OCI-M2 (cell line): Measurements from ENCODE around the gene H2AZ2.

Experiments
- DNase-seq: peaks from one replicate; lab custom pipeline; 2025; ENCODE audit not compliant: unreplicated experiment; lab: John Stamatoyannopoulos, UW

Gene H2AZ2

DNA sequence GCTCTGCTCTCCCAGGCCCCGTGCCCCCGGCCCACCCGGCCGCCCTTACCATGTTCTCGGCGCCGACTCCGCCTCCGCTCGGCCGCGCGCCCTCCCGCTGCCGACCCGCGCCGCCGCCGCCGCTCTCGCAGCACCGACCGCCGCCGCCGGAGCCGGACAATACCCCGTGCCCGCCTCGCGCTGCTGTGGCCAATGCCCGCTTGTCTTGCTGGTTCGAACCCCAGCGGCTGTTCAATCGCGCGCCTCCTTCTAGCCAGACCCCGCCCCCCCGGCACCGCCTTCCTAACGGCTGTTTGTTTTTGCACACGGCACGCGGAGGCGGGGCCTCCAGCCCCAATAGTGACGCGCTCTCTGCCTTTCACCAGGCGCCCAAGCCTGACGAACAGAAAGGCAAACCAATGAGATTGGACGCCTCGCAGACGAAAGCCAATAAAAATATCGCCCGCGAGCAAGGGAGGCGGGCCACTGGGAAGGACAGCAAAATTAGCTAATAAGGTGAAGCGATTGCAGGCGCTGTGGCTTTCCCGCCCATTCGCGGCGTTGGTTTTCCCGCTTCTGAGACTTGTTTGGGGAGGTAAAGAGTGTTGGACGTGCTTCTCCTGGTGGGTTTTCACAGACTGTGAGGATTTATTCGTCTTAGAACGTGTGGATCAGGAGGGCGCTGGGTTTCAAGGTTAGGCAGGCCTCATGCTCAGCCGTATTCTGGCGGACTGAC, at the start of gene H2AZ2:
Gene H2AZ2, minus strand, starts transcription at position 168 of the 715 bp plus-strand sequence. Its CDS starts 116 bp downstream, at position 52.
- DNase-seq, result peak; percentile 98

DNA sequence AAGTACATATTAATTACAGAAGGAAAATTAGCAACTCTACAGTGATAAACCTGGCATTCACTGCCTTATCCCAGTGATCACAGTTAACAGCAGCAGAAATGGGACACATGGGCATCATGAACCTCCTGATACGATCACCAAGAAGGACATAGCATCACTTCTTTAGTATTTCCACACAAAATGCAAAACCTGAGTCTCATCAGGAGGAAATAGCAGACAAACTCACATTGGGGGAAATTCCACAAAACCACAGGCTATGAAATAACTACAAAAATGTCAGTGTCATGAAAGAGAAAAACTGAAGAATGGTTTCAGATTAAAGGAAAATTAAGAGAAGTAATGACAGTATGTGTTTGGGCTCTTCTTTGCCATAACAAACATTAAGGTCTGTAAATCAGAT, 49.4 kb upstream of the H2AZ2 start:
- no peak for DNase-seq

- DNase-seq, result no peak
Measured at GRCh38 chr7:44894888-44895580, 47.1 kb upstream of the H2AZ2 start.

GRCh38 chr7:44893710-44894234, 45.9 kb upstream of the H2AZ2 start:
- no peak for DNase-seq

- no peak for DNase-seq
Measured at GRCh38 chr7:44891791-44892190, 43.9 kb upstream of the H2AZ2 start.

DNA sequence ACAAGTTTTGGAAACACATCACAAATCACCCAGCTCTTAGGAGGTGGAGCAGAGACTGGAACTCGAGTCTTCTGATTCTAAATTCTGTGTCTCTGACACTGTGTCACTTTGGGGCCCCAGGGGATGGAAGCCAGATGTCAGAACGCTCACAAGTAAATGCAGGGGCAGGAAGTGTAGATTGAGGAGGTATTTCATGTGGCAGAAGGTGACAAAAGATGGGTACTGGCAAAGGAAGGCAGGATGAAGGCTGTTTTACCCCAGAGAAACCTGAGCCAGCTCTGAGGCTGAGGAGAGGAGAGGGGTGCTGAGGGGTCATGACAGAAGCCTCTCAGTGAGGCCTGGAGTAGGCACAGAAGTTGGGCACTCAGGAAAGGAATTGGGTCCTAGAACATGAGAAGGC, 43.5 kb upstream of the H2AZ2 start:
- no peak for DNase-seq

DNA sequence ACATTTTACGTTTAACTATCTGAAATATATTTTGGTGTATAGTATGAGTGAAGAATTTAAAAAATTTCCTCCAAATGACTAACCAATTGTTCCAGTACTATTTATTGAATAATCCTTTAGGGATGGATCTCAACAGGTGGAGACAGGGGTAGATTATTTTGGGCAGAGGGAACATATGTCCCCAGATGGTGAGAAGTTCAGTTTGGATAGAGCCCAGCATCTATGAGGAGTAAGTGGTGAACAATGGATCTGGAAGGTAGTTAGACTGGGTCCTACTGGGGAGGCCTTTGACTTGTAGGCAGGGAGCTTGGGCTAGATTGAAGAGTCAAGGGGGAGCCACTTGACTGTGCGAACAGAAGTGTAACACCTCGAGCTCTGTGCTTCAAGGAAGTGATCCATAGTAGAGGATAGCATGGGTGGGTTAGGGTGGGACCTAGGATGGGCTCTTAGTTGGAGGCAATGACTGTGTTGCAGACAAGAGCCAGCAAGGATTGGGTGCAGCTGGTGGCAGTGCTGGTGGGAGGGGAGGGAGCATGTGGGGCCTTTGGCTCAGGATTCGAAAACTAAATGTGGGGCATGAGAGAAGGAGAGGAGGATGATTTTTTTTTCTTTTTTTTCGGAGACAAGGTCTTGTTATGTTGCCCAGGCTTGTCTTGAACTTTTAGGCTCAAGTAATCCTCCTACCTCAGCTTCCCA, 41.3 kb upstream of the H2AZ2 start:
- no peak for DNase-seq

DNA sequence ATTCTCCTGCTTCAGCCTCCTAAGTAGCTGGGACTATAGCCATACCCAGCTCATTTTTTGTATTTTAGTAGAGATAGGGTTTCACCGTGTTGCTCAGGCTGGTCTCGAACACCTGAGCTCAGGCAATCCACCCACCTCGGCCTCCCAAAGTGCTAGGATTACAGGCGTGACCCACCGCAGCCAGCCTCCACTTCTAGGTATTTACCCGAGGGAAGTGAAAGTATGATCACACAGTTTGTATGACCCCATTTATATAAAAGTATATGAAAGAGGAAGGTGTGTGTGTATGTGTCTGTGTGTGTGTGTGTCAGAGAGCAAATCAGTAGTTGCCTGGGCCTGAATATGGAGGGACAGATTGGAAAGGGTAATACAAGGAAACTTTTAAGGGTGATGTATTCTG, 39.4 kb upstream of the H2AZ2 start:
- no peak for DNase-seq

DNA sequence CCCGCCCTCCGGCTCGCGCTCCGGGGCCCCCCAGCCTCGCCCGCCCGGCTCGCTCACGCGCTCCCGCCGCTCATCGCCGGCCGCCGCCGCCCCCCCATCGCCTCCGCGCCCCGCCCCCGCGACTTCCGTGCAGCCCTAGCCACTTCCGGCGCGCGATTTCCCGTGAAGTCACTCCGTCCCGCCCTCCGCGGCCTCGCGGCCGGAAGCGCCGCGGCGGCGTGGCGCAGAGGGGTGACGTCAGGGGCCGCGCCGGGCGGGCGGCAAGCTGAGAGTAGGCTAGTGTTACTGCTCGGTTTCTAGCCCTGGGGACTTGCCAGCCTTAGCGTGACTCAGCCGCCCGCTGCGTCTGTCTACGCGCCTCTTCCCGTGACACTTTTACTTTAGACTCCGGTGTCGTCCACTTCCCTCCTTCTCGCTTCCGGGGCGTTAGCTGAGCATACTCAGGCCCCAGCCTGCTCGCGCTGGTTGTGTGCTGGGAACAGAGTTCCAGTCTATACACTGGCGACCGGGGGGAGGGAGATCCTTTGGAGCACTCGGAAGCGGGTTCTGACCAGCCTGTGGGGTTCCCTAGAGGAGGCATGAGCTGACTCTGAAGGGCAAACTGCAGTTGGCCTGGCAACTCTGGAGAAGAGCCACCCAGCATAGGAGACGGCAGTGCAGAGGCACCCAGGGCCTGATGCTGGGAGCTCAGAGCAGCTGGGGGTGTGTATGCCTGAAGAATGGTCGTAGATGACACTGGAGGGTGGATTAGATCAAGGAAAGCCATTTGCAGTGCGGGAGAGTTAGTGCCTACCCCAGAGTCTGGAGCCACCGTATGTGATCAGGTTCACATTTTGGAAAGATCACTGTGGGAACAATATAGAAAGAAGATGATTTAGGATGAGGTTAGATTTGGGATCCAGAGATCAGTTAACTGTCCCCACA, 37.8 kb upstream of the H2AZ2 start, which contains the start of gene PURB:
Gene PURB, minus strand, starts transcription at position 137 of the 924 bp plus-strand sequence. CDS start 182 bp downstream, outside the sequence.
- DNase-seq, result peak; percentile 53

DNA sequence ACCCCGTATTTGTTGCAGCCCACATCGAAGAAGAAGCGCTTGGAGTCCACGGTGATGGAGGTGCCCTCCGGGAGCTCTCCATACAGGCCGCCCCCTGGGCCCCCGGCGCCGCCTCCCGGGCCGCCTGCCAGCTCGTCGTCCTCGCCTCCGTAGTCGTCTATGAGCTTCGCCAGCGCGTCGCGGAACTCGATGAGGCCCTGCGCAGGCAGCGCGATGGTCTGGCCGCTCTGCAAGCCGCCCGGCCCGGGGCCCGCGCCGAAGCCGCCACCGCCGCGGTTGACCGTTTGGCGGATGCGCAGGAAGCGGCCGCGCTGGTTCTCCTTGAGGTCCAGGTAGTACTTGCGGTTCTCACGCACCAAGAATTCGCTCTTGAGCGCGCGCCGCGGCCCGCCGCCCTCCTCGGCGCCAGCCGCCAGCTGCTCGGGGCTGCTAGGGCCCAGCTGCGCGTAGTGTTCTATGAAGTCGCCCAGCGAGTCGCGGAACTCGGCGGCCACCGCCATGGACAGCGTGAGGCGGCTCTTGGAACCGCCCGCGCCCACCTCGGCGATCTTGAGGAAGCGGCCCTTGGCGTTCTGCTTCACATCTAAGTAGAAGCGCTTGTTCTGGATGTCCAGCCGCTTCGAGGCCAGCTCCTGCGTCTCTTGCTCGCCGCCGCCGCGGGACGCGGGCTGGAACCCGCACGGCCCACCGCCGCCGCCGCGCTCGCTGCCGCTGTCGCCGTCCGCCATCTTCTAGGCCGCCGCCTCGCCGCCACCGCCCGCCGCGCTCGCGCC, 36.9 kb upstream of the H2AZ2 start:
- DNase-seq, result no peak

GRCh38 chr7:44883961-44884620, 36.2 kb upstream of the H2AZ2 start:
- no peak for DNase-seq

GRCh38 chr7:44882899-44883298, 35.0 kb upstream of the H2AZ2 start:
- no peak for DNase-seq

- DNase-seq, result no peak
Measured at GRCh38 chr7:44881610-44882009, 33.7 kb upstream of the H2AZ2 start.

DNA sequence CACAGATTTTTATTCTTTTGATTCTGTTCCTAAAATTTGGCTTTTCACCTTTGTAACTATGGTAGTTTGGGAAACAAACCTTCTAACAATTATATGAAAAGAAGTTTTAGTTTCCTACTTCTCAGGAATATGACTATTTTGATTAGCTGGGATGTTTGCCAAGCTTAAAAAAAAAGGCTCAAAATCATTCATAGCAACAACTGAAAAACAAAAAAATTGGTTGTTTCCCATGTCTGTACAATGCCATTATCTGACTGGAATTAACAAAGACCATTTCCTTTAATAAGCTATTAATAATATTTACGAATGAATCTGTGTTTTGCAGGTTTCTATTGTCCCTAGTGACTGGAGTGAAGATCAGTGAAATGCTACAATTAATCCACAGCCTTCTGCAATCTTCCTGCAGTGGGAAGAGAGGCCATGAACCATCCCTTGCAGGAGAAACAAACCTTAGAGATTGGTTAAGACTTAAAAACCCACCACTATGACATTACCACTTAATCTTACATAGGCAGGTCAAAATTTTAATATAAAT, 33.2 kb upstream of the H2AZ2 start:
- no peak for DNase-seq

DNA sequence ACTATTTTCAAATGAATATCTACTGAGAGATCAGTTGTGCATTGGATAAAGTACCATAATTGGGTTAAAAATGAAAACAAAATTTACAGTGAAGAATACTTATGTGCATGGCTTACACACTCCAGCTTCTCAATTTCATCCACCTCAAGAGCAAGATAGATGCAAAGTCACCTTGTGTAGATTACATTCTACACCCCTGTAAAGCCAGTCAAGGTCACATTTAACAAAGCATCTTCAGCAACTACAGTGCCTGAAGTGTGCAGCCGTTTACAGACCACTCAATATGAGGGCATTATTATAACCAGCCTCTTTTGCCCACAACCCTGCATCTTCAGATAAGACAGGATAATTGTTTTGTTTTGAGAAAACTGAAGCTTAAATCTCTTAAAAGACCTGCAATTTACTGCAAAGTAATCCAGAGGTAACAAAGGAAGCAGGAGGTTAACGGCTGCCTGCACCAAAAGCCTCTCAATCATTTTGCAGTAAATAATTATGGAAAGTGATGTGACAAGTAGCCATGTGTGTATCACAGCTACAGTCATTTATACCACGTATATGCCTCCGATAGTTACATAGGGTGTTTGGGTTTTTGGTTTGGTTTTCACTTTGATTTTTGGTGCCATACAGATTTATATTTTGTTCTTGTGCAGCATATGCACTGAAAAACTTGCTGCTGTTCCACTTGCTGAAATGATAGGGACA, 32.6 kb upstream of the H2AZ2 start:
- DNase-seq, result no peak

GRCh38 chr7:44876393-44876792, 28.5 kb upstream of the H2AZ2 start:
- no peak for DNase-seq

- no peak for DNase-seq
Measured at GRCh38 chr7:44875241-44875640, 27.4 kb upstream of the H2AZ2 start.

DNA sequence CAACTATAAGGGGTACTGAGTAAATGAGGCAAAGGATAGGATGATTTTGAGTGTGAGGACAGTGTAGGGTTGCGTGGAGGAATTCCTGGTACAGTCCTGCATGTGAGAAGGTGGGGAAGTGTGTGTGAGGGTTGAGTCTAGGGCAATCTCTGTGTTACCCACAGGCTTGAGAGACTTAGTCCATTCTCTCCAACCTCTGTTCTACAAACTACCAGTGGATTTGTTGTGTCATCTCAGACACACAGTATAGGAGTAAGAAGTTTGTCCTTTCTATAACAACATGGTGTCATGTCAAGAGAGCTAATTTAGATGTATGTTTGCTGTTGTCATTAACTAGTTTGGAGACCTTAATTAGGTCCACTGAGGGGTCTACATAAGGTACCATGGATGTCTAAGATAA, 24.9 kb upstream of the H2AZ2 start:
- no peak for DNase-seq
